GM23338 (cell line): Measurements from ENCODE around the gene ZNF474.

Experiments
- CREB1 ChIP-seq: fragments of 250-450 bp; sonication (Bioruptor Pico); IDR thresholded peaks from 2 replicates; pipeline ENCODE4 v1.5.0; 2020; ENCODE audit warnings: low read depth, mild to moderate bottlenecking, moderate library complexity
- CTCF ChIP-seq, 2 experiments: fragments of 200-600 bp in 1 of 2; sonication (generic) in 1 of 2; conservative IDR thresholded peaks; 2 replicates each; pipeline versions ENCODE4 v1.5.1 to v1.6.1; 2016 to 2017; ENCODE audit warnings: antibody characterized with exemption in 2 of 2, low read depth in 2 of 2, mild to moderate bottlenecking in 2 of 2, moderate library complexity in 1 of 2
- EZH2 ChIP-seq: fragments of 200-600 bp; sonication (generic); IDR thresholded peaks from one replicate; pipeline ENCODE4 v1.8.0; 2017; ENCODE audit warnings: antibody characterized with exemption, mild to moderate bottlenecking, low read depth; ENCODE audit not compliant: unreplicated experiment
- EZH2phosphoT487 ChIP-seq: fragments of 200-600 bp; sonication (generic); IDR thresholded peaks from one replicate; pipeline ENCODE4 v1.8.1; 2018; ENCODE audit warnings: antibody characterized with exemption; ENCODE audit not compliant: unreplicated experiment
- POLR2AphosphoS5 ChIP-seq: IDR thresholded peaks from 2 replicates; pipeline ENCODE4 v1.6.1; 2016; ENCODE audit warnings: antibody characterized with exemption, low read depth
- TF ChIP-seq, protein P1 (sequence below): IDR thresholded peaks from 2 replicates; pipeline ENCODE4 v1.6.1; 2016; ENCODE audit warnings: antibody characterized with exemption
- TF ChIP-seq, protein P2 (sequence below): IDR thresholded peaks from one replicate; pipeline ENCODE4 v1.6.1; 2018; ENCODE audit warnings: antibody characterized with exemption; ENCODE audit not compliant: unreplicated experiment

GRCh38 chr5:122097391-122097790, 32.0 kb upstream of the ZNF474 start:
- TF ChIP-seq CTCF (conservative IDR thresholded peaks at IDR 0.05; ENCODE audit: low read depth in 2 of 2) (no peak), EZH2 (no peak), POLR2AphosphoS5 (no peak), EZH2phosphoT487 (no peak), CREB1 (no peak)
- TF ChIP-seq, protein P1, sequence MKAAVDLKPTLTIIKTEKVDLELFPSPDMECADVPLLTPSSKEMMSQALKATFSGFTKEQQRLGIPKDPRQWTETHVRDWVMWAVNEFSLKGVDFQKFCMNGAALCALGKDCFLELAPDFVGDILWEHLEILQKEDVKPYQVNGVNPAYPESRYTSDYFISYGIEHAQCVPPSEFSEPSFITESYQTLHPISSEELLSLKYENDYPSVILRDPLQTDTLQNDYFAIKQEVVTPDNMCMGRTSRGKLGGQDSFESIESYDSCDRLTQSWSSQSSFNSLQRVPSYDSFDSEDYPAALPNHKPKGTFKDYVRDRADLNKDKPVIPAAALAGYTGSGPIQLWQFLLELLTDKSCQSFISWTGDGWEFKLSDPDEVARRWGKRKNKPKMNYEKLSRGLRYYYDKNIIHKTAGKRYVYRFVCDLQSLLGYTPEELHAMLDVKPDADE, result no peak
- TF ChIP-seq, protein P2, sequence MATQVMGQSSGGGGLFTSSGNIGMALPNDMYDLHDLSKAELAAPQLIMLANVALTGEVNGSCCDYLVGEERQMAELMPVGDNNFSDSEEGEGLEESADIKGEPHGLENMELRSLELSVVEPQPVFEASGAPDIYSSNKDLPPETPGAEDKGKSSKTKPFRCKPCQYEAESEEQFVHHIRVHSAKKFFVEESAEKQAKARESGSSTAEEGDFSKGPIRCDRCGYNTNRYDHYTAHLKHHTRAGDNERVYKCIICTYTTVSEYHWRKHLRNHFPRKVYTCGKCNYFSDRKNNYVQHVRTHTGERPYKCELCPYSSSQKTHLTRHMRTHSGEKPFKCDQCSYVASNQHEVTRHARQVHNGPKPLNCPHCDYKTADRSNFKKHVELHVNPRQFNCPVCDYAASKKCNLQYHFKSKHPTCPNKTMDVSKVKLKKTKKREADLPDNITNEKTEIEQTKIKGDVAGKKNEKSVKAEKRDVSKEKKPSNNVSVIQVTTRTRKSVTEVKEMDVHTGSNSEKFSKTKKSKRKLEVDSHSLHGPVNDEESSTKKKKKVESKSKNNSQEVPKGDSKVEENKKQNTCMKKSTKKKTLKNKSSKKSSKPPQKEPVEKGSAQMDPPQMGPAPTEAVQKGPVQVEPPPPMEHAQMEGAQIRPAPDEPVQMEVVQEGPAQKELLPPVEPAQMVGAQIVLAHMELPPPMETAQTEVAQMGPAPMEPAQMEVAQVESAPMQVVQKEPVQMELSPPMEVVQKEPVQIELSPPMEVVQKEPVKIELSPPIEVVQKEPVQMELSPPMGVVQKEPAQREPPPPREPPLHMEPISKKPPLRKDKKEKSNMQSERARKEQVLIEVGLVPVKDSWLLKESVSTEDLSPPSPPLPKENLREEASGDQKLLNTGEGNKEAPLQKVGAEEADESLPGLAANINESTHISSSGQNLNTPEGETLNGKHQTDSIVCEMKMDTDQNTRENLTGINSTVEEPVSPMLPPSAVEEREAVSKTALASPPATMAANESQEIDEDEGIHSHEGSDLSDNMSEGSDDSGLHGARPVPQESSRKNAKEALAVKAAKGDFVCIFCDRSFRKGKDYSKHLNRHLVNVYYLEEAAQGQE, result no peak
